Aortic smooth muscle cell (primary cell): ENCODE results near the gene ESM1. TPM values are rescaled to one million over a fixed set of nuclear protein-coding genes. Genes with fewer than 3 reads are reported as not detected.

ENCODE experiments used
- total RNA-seq: library from RNA; depleted of rRNA; stranded (reverse); fragments of >200 nt; gene quantifications from 2 replicates; pipeline ENCODE4 v1.2.3, GENCODE V29; 2014

Gene ESM1
- 138 and 406 TPM in 2 replicates for total RNA-seq

GRCh38 chr5:54985301-54986268 lies at the start of gene ESM1:
Gene ESM1 (minus strand): TSS chr5:54985593. CDS start chr5:54985517, 76 bp downstream.

Other genes with a start within 250 kb of the ESM1 start
- not detected in 2 replicates for gene GZMK, start 38.7 kb upstream of the ESM1 start, total RNA-seq
- not detected in 2 replicates for gene GZMA, start 117.1 kb upstream of the ESM1 start, total RNA-seq
- gene GPX8, start 174.6 kb upstream of the ESM1 start, total RNA-seq, result 91.9 and 108 TPM in 2 replicates
- gene CDC20B, start 187.6 kb upstream of the ESM1 start, total RNA-seq, result 0.06 and 0.13 TPM in 2 replicates
- gene MCIDAS, start 241.7 kb upstream of the ESM1 start, total RNA-seq, result not detected in 2 replicates
- gene CCNO, start 248.0 kb upstream of the ESM1 start, total RNA-seq, result 0.40 and 0.50 TPM in 2 replicates